NCI-H1436 (cell line): ENCODE measurements around the gene KCNK4.
A peak's percentile ranks its signal among the peaks of the same experiment; 100 is the strongest.

Experiments
- DNase-seq: peaks from one replicate; lab custom pipeline; 2025; lab: John Stamatoyannopoulos, UW

The KCNK4 gene

GRCh38 chr11:64324692-64325469, 33.8 kb downstream of the KCNK4 start:
- DNase-seq, result no peak

- DNase-seq, result no peak
Measured at GRCh38 chr11:64327375-64327774, 36.3 kb downstream of the KCNK4 start.

- no peak for DNase-seq
Measured at GRCh38 chr11:64327993-64328392, 36.9 kb downstream of the KCNK4 start.

- DNase-seq, result no peak
Measured at GRCh38 chr11:64330888-64331287, 39.8 kb downstream of the KCNK4 start.

- peak; percentile 48 for DNase-seq
Measured at GRCh38 chr11:64331569-64332371, 40.7 kb downstream of the KCNK4 start.

- DNase-seq, result no peak
Measured at GRCh38 chr11:64333556-64333955, 42.5 kb downstream of the KCNK4 start.

- peak; percentile 72 for DNase-seq
Measured at GRCh38 chr11:64334764-64335735, 43.9 kb downstream of the KCNK4 start.

- no peak for DNase-seq
Measured at GRCh38 chr11:64337538-64338249, 46.6 kb downstream of the KCNK4 start.

- DNase-seq, result no peak
Measured at GRCh38 chr11:64338716-64339115, 47.6 kb downstream of the KCNK4 start.

- DNase-seq, result no peak
Measured at GRCh38 chr11:64339286-64339685, 48.2 kb downstream of the KCNK4 start.

- DNase-seq, result no peak
Measured at GRCh38 chr11:64339754-64340408, 48.8 kb downstream of the KCNK4 start, which contains the start of gene CCDC88B. Gene CCDC88B, plus strand, starts transcription at chr11:64340204. Its CDS starts 63 bp downstream, at chr11:64340267.

GRCh38 chr11:64340671-64341335, 49.7 kb downstream of the KCNK4 start:
- no peak for DNase-seq

- no peak for DNase-seq
Measured at GRCh38 chr11:64341429-64341828, 50.3 kb downstream of the KCNK4 start.

- DNase-seq, result peak; percentile 70
Measured at GRCh38 chr11:64341851-64342791, 51.0 kb downstream of the KCNK4 start.

GRCh38 chr11:64342869-64343745, 52.0 kb downstream of the KCNK4 start:
- no peak for DNase-seq

- no peak for DNase-seq
Measured at GRCh38 chr11:64343767-64344559, 52.9 kb downstream of the KCNK4 start.

GRCh38 chr11:64344787-64345186, 53.7 kb downstream of the KCNK4 start:
- no peak for DNase-seq
